ENCODE measurements around the gene FOXP2. TPM values are rescaled to one million over a fixed set of nuclear protein-coding genes. Genes with fewer than 3 reads are reported as not detected.

FOXP2 gene
- total and polyA plus RNA-seq, 9 of the 15 experiments (the other 6 are each of a cell fraction or from before 2014, with no cell fraction given) = not detected

DNA sequence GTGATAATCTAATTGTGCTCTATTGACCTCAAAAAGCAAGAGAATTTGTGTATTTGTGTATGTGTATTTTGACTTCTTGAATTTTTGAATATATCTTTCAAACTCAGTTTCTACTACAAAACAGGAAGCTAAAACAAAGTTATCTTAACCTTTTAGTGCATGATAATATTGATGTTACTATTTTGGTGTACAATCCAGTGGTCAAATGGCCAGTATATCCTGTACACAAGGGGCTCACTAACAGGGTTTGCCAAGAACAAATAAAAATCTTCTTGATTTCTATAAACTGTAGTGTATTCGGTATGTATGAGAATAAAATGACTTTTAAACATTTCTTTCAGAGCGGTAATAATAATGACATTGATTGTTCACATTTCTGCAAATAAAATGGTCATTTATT lies 69.6 kb downstream of the FOXP2 start (continued):
- TF ChIP-seq, protein P1, sequence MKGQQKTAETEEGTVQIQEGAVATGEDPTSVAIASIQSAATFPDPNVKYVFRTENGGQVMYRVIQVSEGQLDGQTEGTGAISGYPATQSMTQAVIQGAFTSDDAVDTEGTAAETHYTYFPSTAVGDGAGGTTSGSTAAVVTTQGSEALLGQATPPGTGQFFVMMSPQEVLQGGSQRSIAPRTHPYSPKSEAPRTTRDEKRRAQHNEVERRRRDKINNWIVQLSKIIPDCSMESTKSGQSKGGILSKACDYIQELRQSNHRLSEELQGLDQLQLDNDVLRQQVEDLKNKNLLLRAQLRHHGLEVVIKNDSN (CRISPR knock-in tag; IDR thresholded peaks at IDR 0.05) = no peak
- TF ChIP-seq, protein P2, sequence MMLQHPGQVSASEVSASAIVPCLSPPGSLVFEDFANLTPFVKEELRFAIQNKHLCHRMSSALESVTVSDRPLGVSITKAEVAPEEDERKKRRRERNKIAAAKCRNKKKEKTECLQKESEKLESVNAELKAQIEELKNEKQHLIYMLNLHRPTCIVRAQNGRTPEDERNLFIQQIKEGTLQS (IDR thresholded peaks at IDR 0.05) = no peak
- TF ChIP-seq, protein P2 (CRISPR knock-in tag; conservative IDR thresholded peaks at IDR 0.05) = no peak
- TF ChIP-seq, protein P3, sequence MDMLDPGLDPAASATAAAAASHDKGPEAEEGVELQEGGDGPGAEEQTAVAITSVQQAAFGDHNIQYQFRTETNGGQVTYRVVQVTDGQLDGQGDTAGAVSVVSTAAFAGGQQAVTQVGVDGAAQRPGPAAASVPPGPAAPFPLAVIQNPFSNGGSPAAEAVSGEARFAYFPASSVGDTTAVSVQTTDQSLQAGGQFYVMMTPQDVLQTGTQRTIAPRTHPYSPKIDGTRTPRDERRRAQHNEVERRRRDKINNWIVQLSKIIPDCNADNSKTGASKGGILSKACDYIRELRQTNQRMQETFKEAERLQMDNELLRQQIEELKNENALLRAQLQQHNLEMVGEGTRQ (CRISPR knock-in tag; IDR thresholded peaks at IDR 0.05) = no peak
- no peak for TF ChIP-seq ZNF76 (CRISPR knock-in tag; IDR thresholded peaks at IDR 0.05; ENCODE audit: borderline replicate concordance)
- TF ChIP-seq TCF7 (IDR thresholded peaks at IDR 0.05; ENCODE audit: borderline replicate concordance) = no peak
- TF ChIP-seq POLR2G (IDR thresholded peaks at IDR 0.05; ENCODE audit: low read depth, low read length) = no peak
- no peak for TF ChIP-seq EHMT2 (IDR thresholded peaks at IDR 0.05)

DNA sequence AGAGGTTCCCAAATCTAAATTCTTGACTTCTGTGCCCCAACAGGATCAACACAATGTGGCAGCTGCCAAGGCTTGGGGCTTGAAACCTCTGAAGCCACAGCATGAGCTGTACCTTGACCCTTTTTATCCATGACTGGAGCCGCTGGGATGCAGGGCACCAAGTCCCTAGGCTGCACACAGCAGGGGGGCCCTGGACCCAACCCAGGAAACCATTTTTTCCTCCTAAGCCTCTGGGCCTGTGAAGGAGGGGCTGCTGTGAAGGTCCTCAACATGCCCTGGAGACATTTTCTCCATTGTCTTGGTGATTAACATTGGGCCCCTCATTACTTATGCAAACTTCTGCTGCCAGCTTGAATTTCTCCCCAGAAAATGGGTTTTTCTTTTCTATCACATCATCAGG lies 72.6 kb downstream of the FOXP2 start:
- no peak for FAIRE-seq
- TF ChIP-seq SMARCC2 (IDR thresholded peaks at IDR 0.05; ENCODE audit: low read depth) = no peak
- TF ChIP-seq, protein P4, sequence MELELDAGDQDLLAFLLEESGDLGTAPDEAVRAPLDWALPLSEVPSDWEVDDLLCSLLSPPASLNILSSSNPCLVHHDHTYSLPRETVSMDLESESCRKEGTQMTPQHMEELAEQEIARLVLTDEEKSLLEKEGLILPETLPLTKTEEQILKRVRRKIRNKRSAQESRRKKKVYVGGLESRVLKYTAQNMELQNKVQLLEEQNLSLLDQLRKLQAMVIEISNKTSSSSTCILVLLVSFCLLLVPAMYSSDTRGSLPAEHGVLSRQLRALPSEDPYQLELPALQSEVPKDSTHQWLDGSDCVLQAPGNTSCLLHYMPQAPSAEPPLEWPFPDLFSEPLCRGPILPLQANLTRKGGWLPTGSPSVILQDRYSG (tag; conservative IDR thresholded peaks at IDR 0.05; ENCODE audit: low read depth) = no peak
- peak; percentile 45 for TF ChIP-seq ZFP36 (IDR thresholded peaks at IDR 0.05; ENCODE audit: low read depth, low read length, partially characterized antibody)
- TF ChIP-seq XRCC4 (IDR thresholded peaks at IDR 0.05; ENCODE audit: extremely low read depth, insufficient read depth, insufficient read length) = no peak
- Histone ChIP-seq H3K4me1 (replicated peaks in 1 of 2; ENCODE audit: control insufficient read depth in 2 of 2, insufficient read depth in 2 of 2, low read length in 2 of 2) (no peaks in the 10 kb centered on the region), H2AFZ (ENCODE audit: low read depth, low read length) (no peak overlapping the region), H3K9me1 (ENCODE audit: control insufficient read depth, insufficient read depth, low read length) (no peaks in the 10 kb centered on the region), H3K79me2 (ENCODE audit: control insufficient read depth, insufficient read depth, low read length) (no peaks in the 10 kb centered on the region), H3K9ac (ENCODE audit: insufficient read depth in 1 of 2, low read depth in 2 of 2, low read length in 2 of 2) (no peak overlapping the region), H3K4me3 (no peak overlapping the region), H3K27me3 (ENCODE audit: control insufficient read depth in 2 of 2, insufficient read depth in 2 of 2, low read length in 2 of 2) (no peaks in the 10 kb centered on the region), H3K27ac (ENCODE audit: extremely low read depth, low read depth, low read length) (no peak overlapping the region), H3K4me2 (ENCODE audit: insufficient read depth, low read length) (no peak overlapping the region), H3K36me3 (ENCODE audit: control insufficient read depth, insufficient read depth, low read length) (no peaks in the 10 kb centered on the region), H3K9me3 (replicated peaks; ENCODE audit: control insufficient read depth, insufficient read depth, low read depth, low read length) (no peaks in the 10 kb centered on the region), H4K20me1 (replicated peaks; ENCODE audit: control insufficient read depth, insufficient read depth, low read length) (no peaks in the 10 kb centered on the region)
- CTCF ChIA-PET (ENCODE audit: low intra/inter-chr PET ratio) = no interaction called here
- WGBS (ENCODE audit: insufficient coverage, low coverage, missing lambda C conversion rate) = 0% methylated on average over 1 of the region's 1 CpG
- in situ Hi-C loops (cut with MboI) (no loop called here), intact Hi-C loops (cut with micrococcal nuclease) (no loop called here)
- no peak for ATAC-seq
- no TSS peak for BruUV-seq (replicated peaks)
- POLR2A ChIA-PET = no interaction called here
- no peak for DNase-seq (ENCODE audit: extremely low read depth in 1 of 4, low spot score in 3 of 4)
